Body of pancreas (tissue), 4 donors: ENCODE data around the gene TUBGCP2.

Experiments
- CTCF ChIP-seq, 7 experiments: fragments of 450-650 bp in 4 of 7; fragments of 200-600 bp in 3 of 7; sonication (generic) in 3 of 7; IDR thresholded peaks; one replicate each; pipeline ENCODE4 v1.5.1; 2016 to 2019; ENCODE audit warnings: antibody characterized with exemption in 7 of 7
- POLR2A ChIP-seq, 3 donors: fragments of 450-650 bp; IDR thresholded peaks; one replicate each; pipeline ENCODE4 v1.6.1; 2016; ENCODE audit warnings: antibody characterized with exemption in 3 of 3, mild to moderate bottlenecking in 2 of 3

- TF ChIP-seq CTCF (IDR thresholded peaks at IDR 0.05) (no peak), POLR2A (IDR thresholded peaks at IDR 0.05) (peak in 1 of 3 donors; percentile 40)
These were observed 48.9 kb upstream of the TUBGCP2 start, which contains the start of gene FUOM for GRCh38 chr10:133357285-133358161.
